ENCODE measurements around the gene SPATA22.
"Not testable (repeated sequence)": the region's sequence is repeated elsewhere in the genome, so short reads cannot be mapped to it uniquely, and the experiment has no call there.

The SPATA22 gene

DNA sequence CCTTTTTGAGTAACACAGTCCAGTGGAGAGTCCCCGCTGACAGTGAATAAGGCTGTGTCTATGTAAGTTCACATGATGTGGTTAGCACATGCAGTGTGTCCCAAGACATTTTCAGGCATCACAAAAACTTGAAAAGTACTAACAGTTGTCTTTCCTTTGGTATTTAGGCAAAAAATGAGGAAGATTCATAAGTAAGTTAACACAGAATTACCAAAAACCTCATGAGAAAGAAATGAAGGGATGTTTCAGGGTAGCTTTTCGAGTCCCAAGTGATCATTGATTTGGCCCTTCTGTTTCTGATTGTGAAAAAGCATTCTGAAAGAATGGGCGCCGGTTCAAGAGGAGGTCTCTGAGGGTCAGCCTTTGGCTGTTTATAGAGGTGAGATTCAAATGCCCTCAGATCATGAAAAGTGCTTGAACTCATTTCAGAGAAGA is 3.6 kb upstream of the SPATA22 start:
- DNase-seq (ENCODE audit: extremely low read depth in 1 of 2, low read depth in 1 of 2) = no peak

DNA sequence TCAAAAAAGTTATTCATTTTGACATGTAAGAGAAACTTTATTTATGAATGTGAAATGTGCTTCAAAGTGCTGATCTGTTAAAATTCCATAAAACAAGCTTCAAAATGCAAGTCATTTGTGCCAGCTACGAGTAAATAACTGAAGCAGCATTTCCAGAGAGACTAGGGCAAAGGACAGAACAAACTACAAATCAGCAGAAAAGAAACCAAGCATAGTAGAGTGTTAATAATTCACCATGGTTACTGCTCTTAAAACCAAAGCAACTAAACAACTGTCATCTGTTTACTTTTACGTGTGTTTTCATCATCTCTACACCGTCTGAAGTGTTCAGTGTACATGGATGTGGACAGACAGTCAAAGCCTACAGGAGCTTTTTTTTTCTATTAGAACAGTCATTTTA is 2.6 kb upstream of the SPATA22 start:
- DNase-seq (ENCODE audit: extremely low read depth in 1 of 2, low read depth in 1 of 2) = no peak

DNA sequence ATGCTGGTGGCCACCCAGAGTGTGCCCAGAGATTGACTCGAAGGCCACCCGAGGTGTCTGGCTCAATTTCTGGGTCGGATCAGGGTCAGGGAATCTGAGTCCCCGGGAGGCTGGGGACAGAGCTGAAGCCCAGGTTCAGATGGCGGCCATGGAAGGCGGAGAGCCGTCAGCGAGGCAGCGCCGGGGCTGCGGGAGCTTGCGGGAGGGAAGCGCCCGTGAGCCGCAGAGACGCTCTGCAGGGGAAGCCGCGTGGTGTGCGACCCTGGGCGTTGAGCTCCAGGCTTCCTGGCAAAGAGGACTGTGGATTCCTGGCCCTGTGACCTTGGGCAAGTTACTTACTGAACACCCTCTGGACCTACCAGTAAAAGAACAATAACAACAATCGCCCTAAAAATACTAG is 518 bp upstream of the SPATA22 start:
- DNase-seq (ENCODE audit: extremely low read depth in 1 of 2, low read depth in 1 of 2) = no peak

DNA sequence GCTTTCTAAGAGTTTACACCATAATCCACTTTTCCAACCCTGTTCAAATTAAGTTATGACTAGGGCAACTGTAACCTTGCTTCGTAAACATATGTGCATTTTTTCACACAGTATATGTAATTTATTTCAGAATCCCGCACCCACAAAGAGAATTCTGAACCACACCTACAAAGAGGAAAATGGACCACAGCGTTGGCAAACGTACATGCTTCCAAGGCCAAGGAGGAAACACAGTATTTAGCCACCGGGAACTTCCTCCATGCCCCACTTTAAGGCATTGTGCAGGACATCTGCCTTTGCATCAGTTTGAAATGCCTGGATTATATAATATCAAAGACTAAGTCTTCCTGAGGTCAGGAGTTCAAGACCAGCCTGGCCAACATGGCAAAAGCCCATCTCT is 2.1 kb downstream of the SPATA22 start:
- DNase-seq (ENCODE audit: extremely low read depth in 1 of 2, low read depth in 1 of 2) = no peak

GRCh38 chr17:3466355-3466754 is 5.3 kb downstream of the SPATA22 start:
- DNase-seq (ENCODE audit: extremely low read depth in 1 of 2, low read depth in 1 of 2) = not testable (repeated sequence)

DNA sequence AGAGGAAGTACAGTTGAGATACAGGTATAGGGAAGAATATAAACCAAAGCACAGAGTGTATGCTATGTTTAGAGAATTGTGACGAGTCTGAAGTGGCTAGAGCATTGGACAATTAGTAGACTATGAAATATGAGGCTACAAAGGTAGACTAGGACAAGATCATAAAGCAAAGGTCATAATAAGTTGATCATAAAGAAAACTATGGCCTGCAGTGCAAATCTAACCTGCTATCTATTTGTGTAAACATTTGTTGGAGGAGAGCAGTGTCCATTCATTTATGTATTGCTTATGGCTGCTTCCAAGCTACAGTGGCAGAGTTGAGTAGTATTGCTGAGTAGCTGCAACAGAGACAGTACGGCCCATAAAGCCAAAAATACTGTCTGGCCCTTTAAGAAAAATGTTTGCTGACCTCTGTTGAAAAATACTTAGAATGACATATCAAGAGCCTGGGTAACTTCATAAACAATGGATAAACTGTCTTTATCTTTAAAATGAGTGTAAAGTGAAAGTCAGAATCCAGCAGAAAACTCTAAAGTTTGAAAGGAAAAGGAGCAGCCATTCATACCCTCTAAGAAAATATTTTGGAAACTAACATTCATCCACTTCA is 23.5 kb downstream of the SPATA22 start:
- no peak for DNase-seq (ENCODE audit: extremely low read depth in 1 of 2, low read depth in 1 of 2)

GRCh38 chr17:3447625-3448024 is 24.0 kb downstream of the SPATA22 start:
- no peak for DNase-seq (ENCODE audit: extremely low read depth in 1 of 2, low read depth in 1 of 2)

DNA sequence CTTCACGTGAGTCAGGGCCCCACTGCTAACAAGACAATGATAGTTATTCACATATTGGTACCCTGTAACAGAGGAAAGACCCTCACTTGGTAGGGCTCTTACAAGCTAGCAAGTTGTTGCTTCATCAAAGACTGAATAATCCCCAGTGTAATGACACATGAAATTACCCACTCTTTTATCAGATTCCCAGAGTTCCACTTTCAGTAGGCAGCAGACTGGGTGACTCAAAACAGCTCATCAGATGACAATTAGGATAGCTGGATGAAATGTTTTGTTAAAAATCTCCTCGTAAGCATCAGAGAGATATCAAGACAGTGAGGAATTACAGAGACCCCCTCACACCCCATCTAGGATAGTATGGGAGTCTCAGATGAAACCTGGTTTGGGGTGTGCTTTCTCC is 31.2 kb downstream of the SPATA22 start:
- DNase-seq (ENCODE audit: extremely low read depth in 1 of 2, low read depth in 1 of 2) = no peak

GRCh38 chr17:3438368-3438767 is 33.3 kb downstream of the SPATA22 start:
- no peak for DNase-seq (ENCODE audit: extremely low read depth in 1 of 2, low read depth in 1 of 2)

GRCh38 chr17:3433741-3434140 is 37.9 kb downstream of the SPATA22 start, which contains the start of gene OR1E2:
TSS of gene OR1E2 (minus strand) at chr17:3433841. CDS start at chr17:3433841, 0 bp downstream.
- no peak for DNase-seq (ENCODE audit: extremely low read depth in 1 of 2, low read depth in 1 of 2)

- not testable (repeated sequence) for DNase-seq (ENCODE audit: extremely low read depth in 1 of 2, low read depth in 1 of 2)
Observed at GRCh38 chr17:3433215-3433614, 38.4 kb downstream of the SPATA22 start.

DNA sequence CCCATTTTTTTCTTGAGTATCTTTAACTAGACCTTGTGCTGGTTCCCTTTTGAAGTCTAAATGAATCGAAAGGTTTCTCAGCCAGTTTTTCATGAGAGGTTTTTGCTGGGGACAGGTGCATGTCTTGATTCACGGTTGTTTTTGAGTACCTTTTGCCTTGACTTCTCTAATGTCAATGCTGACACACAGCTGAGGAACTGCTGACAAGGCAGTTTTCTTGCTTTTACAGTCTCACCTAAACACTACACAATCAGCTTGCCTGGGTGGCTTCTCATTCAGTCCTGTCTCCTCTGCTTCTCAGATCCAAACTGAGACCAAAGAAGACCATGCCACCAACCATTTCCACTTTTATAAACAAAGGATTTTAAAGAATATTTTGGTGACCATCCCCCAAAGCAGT is 53.4 kb downstream of the SPATA22 start:
- DNase-seq (ENCODE audit: extremely low read depth in 1 of 2, low read depth in 1 of 2) = no peak

GRCh38 chr17:3415610-3416009 is 56.0 kb downstream of the SPATA22 start:
- DNase-seq (ENCODE audit: extremely low read depth in 1 of 2, low read depth in 1 of 2) = no peak

DNA sequence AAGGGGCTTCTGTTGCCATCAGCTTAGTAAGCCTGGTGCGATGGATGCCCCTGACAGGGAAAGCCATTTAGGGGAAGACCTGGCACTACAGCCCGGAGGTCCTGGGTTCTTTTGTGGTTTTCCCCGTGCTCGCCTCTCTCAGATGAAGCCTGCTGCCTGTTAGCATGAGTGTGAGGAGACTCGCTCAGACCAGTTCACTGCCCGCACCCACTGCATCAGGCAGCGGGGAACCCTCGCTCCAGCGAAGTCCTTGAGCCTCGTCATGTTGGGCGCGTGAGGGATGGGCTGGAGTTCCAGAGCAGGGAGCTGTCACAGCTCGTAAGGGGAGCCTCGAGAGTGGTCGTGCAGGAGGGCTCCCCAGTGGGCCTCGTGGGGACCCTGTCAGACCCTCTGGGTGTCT is 59.4 kb downstream of the SPATA22 start:
- DNase-seq (ENCODE audit: extremely low read depth in 1 of 2, low read depth in 1 of 2) = not testable (repeated sequence)

GRCh38 chr17:3411070-3411469 is 60.5 kb downstream of the SPATA22 start, which contains the start of gene OR3A3:
TSS of gene OR3A3 (plus strand) at chr17:3411370.
- DNase-seq (ENCODE audit: extremely low read depth in 1 of 2, low read depth in 1 of 2) = no peak

DNA sequence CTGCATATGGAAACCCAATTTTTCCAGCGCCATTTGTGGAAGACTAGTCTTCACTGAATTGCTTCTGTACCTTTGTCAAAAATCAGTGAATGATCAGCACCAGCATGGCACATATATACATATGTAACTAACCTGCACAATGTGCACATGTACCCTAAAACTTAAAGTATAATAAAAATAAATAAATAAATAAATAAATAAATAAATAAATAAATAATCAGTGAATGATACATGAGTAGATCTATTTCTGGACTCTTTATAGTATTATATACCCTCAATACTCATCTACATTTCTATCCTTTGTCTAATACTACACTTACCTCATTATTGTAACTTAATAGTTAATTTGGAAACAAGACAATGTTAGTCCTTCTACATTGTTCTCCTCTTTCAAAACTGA is 67.8 kb downstream of the SPATA22 start:
- not testable (repeated sequence) for DNase-seq (ENCODE audit: extremely low read depth in 1 of 2, low read depth in 1 of 2)

DNA sequence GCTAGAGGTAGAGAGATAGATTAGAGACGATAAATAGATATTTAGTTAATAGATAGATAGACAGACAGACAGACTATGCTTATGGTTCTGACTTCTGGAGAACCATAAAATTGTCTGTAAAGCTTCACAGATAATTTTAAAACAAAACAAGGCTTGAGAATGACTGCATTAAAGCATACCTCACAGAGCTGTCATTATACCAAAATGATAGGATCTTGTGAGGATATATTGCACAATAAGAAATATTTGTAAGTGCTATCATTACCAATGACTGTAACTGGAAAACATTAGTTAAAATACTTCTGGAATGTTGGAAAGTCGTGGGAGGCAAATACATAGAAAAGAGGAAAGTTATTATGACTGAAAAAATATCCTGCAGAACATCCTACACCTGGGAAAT is 69.8 kb downstream of the SPATA22 start:
- DNase-seq (ENCODE audit: extremely low read depth in 1 of 2, low read depth in 1 of 2) = no peak

DNA sequence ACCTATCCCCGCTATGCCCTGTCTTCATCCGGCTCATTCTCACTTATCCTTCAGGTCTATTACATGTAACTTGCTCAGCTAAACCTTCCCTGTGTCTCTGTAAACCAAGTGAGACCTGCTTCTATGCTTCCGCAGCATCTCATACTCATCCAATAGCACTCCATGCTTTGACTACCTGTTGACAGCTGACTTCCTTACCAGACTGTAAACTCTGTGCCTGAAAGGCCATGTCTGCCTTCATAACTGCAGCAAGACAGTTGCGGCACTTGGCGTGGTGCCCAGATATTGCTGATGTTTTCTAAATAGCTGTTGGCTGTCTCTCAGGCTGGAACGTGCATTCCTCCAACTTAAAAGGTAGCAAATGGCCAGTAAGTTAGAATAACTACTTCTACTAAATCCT is 71.6 kb downstream of the SPATA22 start:
- no peak for DNase-seq (ENCODE audit: extremely low read depth in 1 of 2, low read depth in 1 of 2)

DNA sequence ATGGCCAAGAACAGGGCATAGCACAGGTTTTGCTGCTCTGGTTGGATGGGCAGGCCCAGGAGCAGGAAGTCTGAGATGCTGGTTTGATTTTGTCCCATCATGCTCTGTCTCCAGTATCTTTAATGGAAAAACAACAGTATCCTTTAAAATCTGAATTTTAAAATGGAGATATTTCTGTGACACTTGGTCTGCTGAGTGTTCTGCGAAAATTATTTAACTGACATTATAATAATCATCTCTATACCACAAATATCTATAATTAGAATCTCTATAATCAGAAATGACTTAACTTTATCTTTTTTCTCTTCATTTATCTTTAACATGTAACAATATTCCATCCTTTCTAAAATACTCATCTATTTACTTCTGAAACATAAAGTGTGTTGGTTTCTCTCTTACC is 73.3 kb downstream of the SPATA22 start, which contains the start of gene OR1E1:
Gene OR1E1 (minus strand): TSS at position 101 of the 400 bp plus-strand sequence. CDS start 0 bp downstream, at position 101.
- no peak for DNase-seq (ENCODE audit: extremely low read depth in 1 of 2, low read depth in 1 of 2)

DNA sequence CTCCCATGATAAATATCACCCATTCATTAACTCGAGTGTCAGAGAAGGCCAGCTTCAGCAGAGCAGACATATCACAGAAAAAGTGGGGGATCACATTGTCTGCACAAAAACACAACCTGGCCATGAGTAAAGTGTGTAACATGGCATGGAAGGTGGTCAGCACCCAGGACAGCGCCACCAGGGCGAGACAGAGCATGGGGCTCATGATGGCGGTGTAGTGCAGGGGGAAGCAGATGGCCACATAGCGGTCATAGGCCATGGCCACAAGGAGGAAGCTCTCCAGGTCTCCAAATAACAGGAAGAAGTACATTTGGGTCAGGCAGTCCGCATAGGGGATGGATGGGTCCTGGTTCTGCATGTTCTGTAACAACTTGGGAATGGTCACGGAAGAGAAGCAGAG is 73.8 kb downstream of the SPATA22 start:
- not testable (repeated sequence) for DNase-seq (ENCODE audit: extremely low read depth in 1 of 2, low read depth in 1 of 2)

Measured in stimulated activated CD8-positive, alpha-beta memory T cell treated with anti-CD3 and anti-CD28 coated beads, Interleukin-7, amount 100 ng/mL, for 48 hours (primary cell).